Liver (tissue), 9 donors: ENCODE measurements around the gene NARS2. TPM values are rescaled to one million over a fixed set of nuclear protein-coding genes. Genes with fewer than 3 reads are reported as not detected.

Source experiments
- DNase-seq: peaks from one replicate; pipeline ENCODE4 v3.0.0-alpha.2; 2017; ENCODE audit warnings: low spot score
- H3K27ac ChIP-seq, 2 donors: one replicate each; pipeline ENCODE4 v1.7.0; 2013; ENCODE audit warnings: inconsistent platforms in 2 of 2, low read length in 2 of 2, control low read depth in 1 of 2, low read depth in 1 of 2, mild to moderate bottlenecking in 1 of 2
- H3K27me3 ChIP-seq, 4 donors: one replicate each; pipeline versions ENCODE4 v1.6.1 to v1.7.0; 2013; ENCODE audit warnings: low read length in 3 of 4, inconsistent platforms in 1 of 4, mild to moderate bottlenecking in 1 of 4, moderate library complexity in 1 of 4; ENCODE audit not compliant: control insufficient read depth in 4 of 4, insufficient read depth in 4 of 4
- H3K36me3 ChIP-seq, 4 donors: one replicate each; pipeline versions ENCODE4 v1.6.1 to v1.7.0; 2013; ENCODE audit warnings: low read length in 3 of 4, mild to moderate bottlenecking in 3 of 4, low read depth in 1 of 4, moderate library complexity in 1 of 4; ENCODE audit not compliant: control insufficient read depth in 4 of 4, insufficient read depth in 3 of 4
- H3K4me1 ChIP-seq, 4 donors: one replicate each; pipeline versions ENCODE4 v1.6.1 to v1.7.0; 2013; ENCODE audit warnings: low read length in 3 of 4, mild to moderate bottlenecking in 3 of 4, moderate library complexity in 1 of 4; ENCODE audit not compliant: control insufficient read depth in 4 of 4, insufficient read depth in 4 of 4
- H3K4me3 ChIP-seq, 3 donors: one replicate each; pipeline versions ENCODE4 v1.6.1 to v1.7.0; 2013; ENCODE audit warnings: low read length in 3 of 3, control low read depth in 1 of 3, low read depth in 1 of 3, mild to moderate bottlenecking in 1 of 3
- H3K9ac ChIP-seq, 2 donors: one replicate each; pipeline ENCODE4 v1.7.0; 2013; ENCODE audit warnings: low read length in 2 of 2, mild to moderate bottlenecking in 2 of 2, moderate library complexity in 2 of 2, control low read depth in 1 of 2, low read depth in 1 of 2
- H3K9me3 ChIP-seq, 4 donors: one replicate each; pipeline versions ENCODE4 v1.6.1 to v1.7.0; 2013; ENCODE audit warnings: low read length in 3 of 4; ENCODE audit not compliant: control insufficient read depth in 4 of 4
- CTCF ChIP-seq: fragments of 150-350 bp; IDR thresholded peaks from 2 replicates; pipeline ENCODE4 v1.5.1; 2017; ENCODE audit warnings: improper control_type of control experiment, low read depth, low read length; ENCODE audit not compliant: missing input control
- EGR1 ChIP-seq, 2 donors: IDR thresholded peaks; 2 replicates each; pipeline ENCODE4 v1.6.1; 2016 to 2018; ENCODE audit warnings: antibody characterized with exemption in 2 of 2, low read depth in 2 of 2
- FOXA1 ChIP-seq: IDR thresholded peaks from 2 replicates; pipeline ENCODE4 v1.6.1; 2016; ENCODE audit warnings: antibody characterized with exemption
- FOXA2 ChIP-seq: IDR thresholded peaks from 2 replicates; pipeline ENCODE4 v1.6.1; 2016; ENCODE audit warnings: antibody characterized with exemption
- HNF4A ChIP-seq, 2 donors: conservative IDR thresholded peaks; 2 replicates each; pipeline ENCODE4 v1.6.1; 2016; ENCODE audit warnings: antibody characterized with exemption in 2 of 2, mild to moderate bottlenecking in 2 of 2
- JUND ChIP-seq, 2 donors: IDR thresholded peaks; 2 replicates each; pipeline ENCODE4 v1.6.1; 2016; ENCODE audit warnings: antibody characterized with exemption in 2 of 2
- MAX ChIP-seq: IDR thresholded peaks from 2 replicates; pipeline ENCODE4 v1.6.1; 2016; ENCODE audit warnings: antibody characterized with exemption
- NR2F2 ChIP-seq: IDR thresholded peaks from 2 replicates; pipeline ENCODE4 v1.6.1; 2016; ENCODE audit warnings: antibody characterized with exemption
- RAD21 ChIP-seq, 2 donors: IDR thresholded peaks; 2 replicates each; pipeline ENCODE4 v1.6.1; 2016; ENCODE audit warnings: antibody characterized with exemption in 2 of 2, mild to moderate bottlenecking in 2 of 2
- REST ChIP-seq: IDR thresholded peaks from 2 replicates; pipeline ENCODE4 v1.6.1; 2016; ENCODE audit warnings: antibody characterized with exemption, mild to moderate bottlenecking
- RXRA ChIP-seq, 2 donors: IDR thresholded peaks; 2 replicates each; pipeline ENCODE4 v1.6.1; 2017 to 2018; ENCODE audit warnings: antibody characterized with exemption in 2 of 2, mild to moderate bottlenecking in 1 of 2
- TAF1 ChIP-seq: conservative IDR thresholded peaks from 2 replicates; pipeline ENCODE4 v1.6.1; 2016; ENCODE audit warnings: antibody characterized with exemption, mild to moderate bottlenecking
- YY1 ChIP-seq: IDR thresholded peaks from 2 replicates; pipeline ENCODE4 v1.6.1; 2016; ENCODE audit warnings: antibody characterized with exemption, mild to moderate bottlenecking
- ZBTB33 ChIP-seq: IDR thresholded peaks from 2 replicates; pipeline ENCODE4 v1.6.1; 2016; ENCODE audit warnings: antibody characterized with exemption
- WGBS: extraction: QIAGEN DNeasy Blood & Tissue Kit; methylation state at CpG from one replicate; pipeline ENCODE4 v1.1.7; 2013; 5-methylcytosine and 5-hydroxymethylcytosine counted together
- polyA plus RNA-seq, 2 donors: library from polyadenylated mRNA; stranded (reverse) in 1 of 2; unstranded in 1 of 2; fragments of 200-250 nt in 1 of 2; fragments of >200 nt in 1 of 2; fragmentation: Nextera tagmentation in 1 of 2; extraction: Ambion mirVana in 1 of 2; gene quantifications; one replicate each; pipeline versions ENCODE4 v1.2.1 to v1.2.3, GENCODE V29; 2013 to 2015
- total RNA-seq, 2 donors: library from RNA; depleted of rRNA; stranded (reverse); fragments of >200 nt; gene quantifications; one replicate each; pipeline ENCODE4 v1.2.3, GENCODE V29; 2014
- donor health status: healthy.
- donor health status: healthy.
- donor health status: healthy.
- donor health status: healthy.
- donor health status: healthy.

The NARS2 gene
- total and polyA plus RNA-seq, 4 donors: 10.4 to 19.4 (median 11.8) TPM

GRCh38 chr11:78470861-78471442, 103.7 kb downstream of the NARS2 start:
- Histone ChIP-seq H3K4me3 (no peak overlapping the region), H3K36me3 (no peaks in the 10 kb centered on the region), H3K27ac (no peak overlapping the region), H3K4me1 (peaks cover 0 to 5% (median 4%) of the 10 kb centered on the region in 4 donors), H3K9ac (no peak overlapping the region), H3K9me3 (no peaks in the 10 kb centered on the region), H3K27me3 (no peaks in the 10 kb centered on the region)
- DNase-seq: no peak
- TF ChIP-seq HNF4A (conservative IDR thresholded peaks at IDR 0.05) (peak; percentile 10 to 56), TAF1 (no peak), FOXA2 (no peak), NR2F2 (no peak), REST (no peak), EGR1 (IDR thresholded peaks at IDR 0.05; ENCODE audit: low read depth in 2 of 2) (no peak), RXRA (IDR thresholded peaks at IDR 0.05) (peak in 1 of 2 donors; percentile 18), RAD21 (IDR thresholded peaks at IDR 0.05) (no peak), JUND (IDR thresholded peaks at IDR 0.05) (no peak)
- WGBS: 44% methylated on average over 3 of the region's 3 CpGs

- Histone ChIP-seq H3K27me3 (no peaks in the 10 kb centered on the region), H3K4me3 (no peak overlapping the region), H3K4me1 (peaks cover 0 to 5% (median 4%) of the 10 kb centered on the region in 4 donors), H3K36me3 (no peaks in the 10 kb centered on the region), H3K9me3 (no peaks in the 10 kb centered on the region), H3K27ac (peak overlapping the region in 1 of 2 donors; percentile 25), H3K9ac (no peak overlapping the region)
- no peak for DNase-seq
- 92% methylated on average over 3 of the region's 3 CpGs for WGBS
- TF ChIP-seq JUND (IDR thresholded peaks at IDR 0.05) (no peak), EGR1 (IDR thresholded peaks at IDR 0.05; ENCODE audit: low read depth in 2 of 2) (no peak), FOXA1 (no peak), CTCF (no peak), TAF1 (no peak), HNF4A (conservative IDR thresholded peaks at IDR 0.05) (no peak), YY1 (no peak), ZBTB33 (no peak), MAX (no peak)
These were observed 104.8 kb downstream of the NARS2 start for GRCh38 chr11:78469896-78470295.
